ENCODE results near the gene RUNX1. TPM values are rescaled to one million over a fixed set of nuclear protein-coding genes. Genes with fewer than 3 reads are reported as not detected.

RUNX1 gene
- total RNA-seq, 4 donors from 2014 or later: 16.2 to 34.6 (median 26.4) TPM

DNA sequence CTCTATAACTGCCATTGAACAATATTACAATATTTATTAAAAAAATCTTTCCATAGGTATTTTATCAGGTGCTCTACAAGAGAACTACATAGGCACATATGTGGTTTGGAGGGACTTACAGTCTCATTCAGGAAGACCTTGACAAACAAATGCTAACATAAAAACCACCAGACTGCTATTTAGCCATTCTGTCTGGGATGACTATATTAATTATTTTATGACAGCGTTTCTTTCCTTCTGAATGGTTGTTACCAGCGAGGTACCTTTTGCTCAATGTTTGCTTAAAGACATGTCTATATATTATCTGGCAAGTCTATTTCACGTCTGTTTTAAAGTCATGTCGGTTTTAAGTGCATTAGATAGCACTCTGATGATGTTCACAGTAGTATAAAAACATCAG is 69.7 kb downstream of the RUNX1 start:
- TF ChIP-seq, protein P1, sequence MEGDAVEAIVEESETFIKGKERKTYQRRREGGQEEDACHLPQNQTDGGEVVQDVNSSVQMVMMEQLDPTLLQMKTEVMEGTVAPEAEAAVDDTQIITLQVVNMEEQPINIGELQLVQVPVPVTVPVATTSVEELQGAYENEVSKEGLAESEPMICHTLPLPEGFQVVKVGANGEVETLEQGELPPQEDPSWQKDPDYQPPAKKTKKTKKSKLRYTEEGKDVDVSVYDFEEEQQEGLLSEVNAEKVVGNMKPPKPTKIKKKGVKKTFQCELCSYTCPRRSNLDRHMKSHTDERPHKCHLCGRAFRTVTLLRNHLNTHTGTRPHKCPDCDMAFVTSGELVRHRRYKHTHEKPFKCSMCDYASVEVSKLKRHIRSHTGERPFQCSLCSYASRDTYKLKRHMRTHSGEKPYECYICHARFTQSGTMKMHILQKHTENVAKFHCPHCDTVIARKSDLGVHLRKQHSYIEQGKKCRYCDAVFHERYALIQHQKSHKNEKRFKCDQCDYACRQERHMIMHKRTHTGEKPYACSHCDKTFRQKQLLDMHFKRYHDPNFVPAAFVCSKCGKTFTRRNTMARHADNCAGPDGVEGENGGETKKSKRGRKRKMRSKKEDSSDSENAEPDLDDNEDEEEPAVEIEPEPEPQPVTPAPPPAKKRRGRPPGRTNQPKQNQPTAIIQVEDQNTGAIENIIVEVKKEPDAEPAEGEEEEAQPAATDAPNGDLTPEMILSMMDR (IDR thresholded peaks at IDR 0.05; ENCODE audit: low read depth): no peak

DNA sequence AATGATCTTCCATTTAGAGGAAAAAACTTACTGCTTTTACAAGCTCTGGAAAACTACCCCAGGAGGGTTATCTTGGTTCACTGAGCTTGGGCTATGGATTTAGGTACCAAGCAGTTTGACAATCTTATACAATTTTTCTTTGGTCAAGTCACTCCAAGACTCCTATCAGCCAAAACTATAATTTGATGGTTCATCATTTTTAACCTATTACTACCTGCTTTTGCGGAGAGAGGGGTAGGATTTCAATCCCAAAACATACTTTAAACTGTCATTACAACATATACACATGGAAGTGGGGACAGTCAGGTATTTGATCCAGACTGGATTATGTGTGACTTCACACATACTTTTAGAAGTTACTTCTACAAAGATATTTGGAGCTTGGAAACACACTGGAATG is 71.8 kb downstream of the RUNX1 start:
- TF ChIP-seq, protein P1 (IDR thresholded peaks at IDR 0.05; ENCODE audit: low read depth): no peak

DNA sequence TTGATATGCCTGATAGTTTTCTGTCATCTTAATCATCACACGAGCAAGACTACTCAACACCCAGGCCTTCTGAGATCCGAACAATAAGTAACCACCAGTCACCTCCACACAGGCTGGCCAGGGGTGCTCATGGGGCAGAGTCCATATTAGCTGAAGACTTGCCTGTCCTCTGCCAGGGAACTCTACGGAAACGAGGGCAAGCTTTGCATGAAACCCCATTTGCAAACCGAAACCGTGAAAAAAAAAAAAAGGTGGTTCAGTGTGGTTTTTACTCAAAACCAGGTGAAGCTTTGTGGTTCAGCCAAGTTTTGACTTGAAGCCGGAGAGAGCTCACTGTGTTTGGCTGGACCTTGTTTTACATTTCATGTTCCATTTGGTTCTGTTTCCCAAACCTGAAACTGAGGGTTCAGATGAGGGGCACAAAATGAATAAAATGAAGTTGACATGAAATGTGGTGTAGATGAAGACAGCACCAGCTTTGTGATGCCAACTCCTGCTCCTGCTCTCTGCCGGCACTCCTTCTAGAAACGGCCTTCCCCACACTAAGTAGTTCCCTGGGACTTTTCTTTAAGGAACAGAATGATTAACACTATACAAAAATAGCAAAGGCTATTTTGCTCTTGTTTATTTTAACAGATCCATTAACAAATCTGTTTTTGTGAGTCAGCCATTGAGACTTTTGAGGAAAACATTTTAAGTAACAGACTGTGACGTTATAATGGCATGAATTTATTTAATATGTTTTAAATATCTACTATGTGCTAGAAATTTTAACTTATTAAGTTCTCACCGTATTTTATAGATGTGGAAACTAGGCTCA is 74.7 kb downstream of the RUNX1 start:
- TF ChIP-seq, protein P1 (IDR thresholded peaks at IDR 0.05; ENCODE audit: low read depth): no peak

DNA sequence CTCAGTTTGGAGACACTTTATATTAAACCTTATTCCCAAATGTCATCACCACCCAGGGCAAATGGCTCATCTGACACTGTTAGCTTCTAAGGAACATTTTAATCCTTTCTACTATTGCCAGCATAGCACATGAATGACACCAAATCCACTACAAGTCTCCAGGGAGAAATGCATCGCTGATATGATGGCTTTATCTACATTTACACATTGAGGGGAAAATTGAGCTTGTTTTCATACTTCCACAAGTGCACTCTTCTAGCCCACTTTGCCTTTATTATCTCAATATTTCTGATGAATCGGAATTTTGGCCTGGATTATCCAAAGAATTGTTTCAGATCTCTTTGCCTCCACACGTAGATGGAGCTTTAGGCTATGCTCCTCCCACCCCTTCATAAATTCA is 75.4 kb downstream of the RUNX1 start:
- TF ChIP-seq, protein P1 (IDR thresholded peaks at IDR 0.05; ENCODE audit: low read depth): no peak

DNA sequence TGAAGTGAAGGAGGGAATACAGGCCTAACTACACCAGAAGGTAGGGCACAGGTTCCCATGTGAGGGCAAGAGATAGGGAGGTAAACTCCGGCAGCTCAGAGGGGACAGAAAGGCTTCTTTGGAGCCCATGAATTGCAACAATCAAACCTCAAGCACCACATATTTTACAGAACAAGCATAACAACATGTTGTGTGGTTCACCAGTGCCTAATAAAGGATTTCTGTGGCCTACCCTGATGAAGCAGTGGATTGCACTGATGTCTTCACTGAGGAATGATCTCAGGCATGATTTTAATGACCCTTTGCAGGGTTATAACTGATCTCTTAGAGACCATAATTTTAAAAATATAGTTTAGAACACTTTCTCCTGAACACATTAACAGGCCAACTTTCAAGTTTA is 77.4 kb downstream of the RUNX1 start:
- TF ChIP-seq, protein P1 (IDR thresholded peaks at IDR 0.05; ENCODE audit: low read depth): no peak

DNA sequence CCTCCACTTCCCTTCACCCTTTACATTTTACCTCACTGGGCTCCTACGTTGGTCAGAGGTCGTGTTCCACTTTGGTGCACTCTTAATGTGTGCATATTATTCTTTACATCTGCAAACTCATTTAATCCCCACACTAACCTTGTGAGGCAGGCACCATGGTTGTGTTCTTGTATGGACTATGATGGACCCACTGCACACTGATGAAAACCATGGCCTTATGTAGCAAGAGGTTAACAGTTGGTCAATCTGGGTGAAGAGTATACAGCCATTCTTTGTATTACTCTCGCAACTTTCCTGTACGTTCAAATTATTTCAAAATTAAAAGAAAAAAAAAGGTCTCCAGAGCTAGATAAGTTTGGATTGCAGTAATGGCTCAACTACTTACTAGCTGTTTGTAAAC is 78.5 kb downstream of the RUNX1 start:
- TF ChIP-seq, protein P1 (IDR thresholded peaks at IDR 0.05; ENCODE audit: low read depth): no peak

DNA sequence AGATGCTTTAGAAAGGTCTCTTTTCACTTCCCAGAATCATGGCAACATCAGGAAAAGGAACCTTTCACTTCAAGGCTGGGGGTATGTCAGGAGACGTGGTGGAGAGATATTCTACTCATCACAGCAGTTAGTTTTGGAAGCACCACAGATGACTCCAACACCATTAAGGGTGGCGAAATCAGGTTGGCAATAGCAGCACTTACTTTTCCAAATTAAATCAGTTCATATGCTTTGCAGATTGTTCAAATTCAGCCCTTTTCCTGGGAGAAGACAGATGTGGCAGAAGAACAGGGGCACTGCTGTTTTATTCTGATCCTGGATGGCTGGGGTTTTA is 79.0 kb downstream of the RUNX1 start:
- TF ChIP-seq, protein P1 (IDR thresholded peaks at IDR 0.05; ENCODE audit: low read depth): no peak

Data from subcutaneous adipose tissue (tissue), 4 donors.